ENCODE results near the gene TCAIM. TPM values are rescaled to one million over a fixed set of nuclear protein-coding genes. Genes with fewer than 3 reads are reported as not detected.

The TCAIM gene
- polyA plus RNA-seq, 4 donors: 10.5 to 42.1 (median 16.2) TPM

DNA sequence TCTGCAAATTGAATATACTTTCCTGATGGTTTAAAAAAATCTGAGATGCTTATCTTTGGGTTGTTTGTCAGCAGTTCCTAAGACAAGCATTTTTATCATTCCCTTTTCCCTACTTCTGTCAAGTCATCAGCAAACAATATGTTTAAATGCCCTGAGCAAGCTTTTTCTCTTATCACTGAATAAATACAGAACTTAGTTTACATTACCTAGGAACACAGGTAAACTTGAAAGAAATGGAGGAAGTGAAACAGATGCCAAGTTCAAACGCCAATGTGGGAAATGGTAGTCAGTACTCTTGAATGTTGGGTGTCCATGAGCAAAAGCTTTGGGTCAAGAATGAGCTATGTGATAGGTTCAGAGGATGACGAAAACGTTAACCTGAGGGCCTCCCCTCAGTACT is 17.2 kb upstream of the TCAIM start:
- Histone ChIP-seq H3K4me3 (ENCODE audit: low read depth in 1 of 3, low read length in 3 of 3) (no peak overlapping the region), H3K27ac (ENCODE audit: low read depth in 1 of 3, low read length in 2 of 3) (no peak overlapping the region), H3K36me3 (ENCODE audit: control insufficient read depth in 3 of 3, insufficient read depth in 2 of 3, low read depth in 1 of 3, low read length in 3 of 3) (no peaks in the 10 kb centered on the region), H3K4me1 (ENCODE audit: control insufficient read depth in 3 of 3, insufficient read depth in 2 of 3, low read depth in 1 of 3, low read length in 2 of 3) (no peaks in the 10 kb centered on the region), H3K27me3 (ENCODE audit: control insufficient read depth in 3 of 3, insufficient read depth in 3 of 3, low read length in 3 of 3) (no peaks in the 10 kb centered on the region), H3K9me3 (ENCODE audit: control insufficient read depth in 2 of 2, insufficient read depth in 1 of 2, low read depth in 1 of 2, low read length in 1 of 2) (no peaks in the 10 kb centered on the region)
- 40 to 50% (median 46%) methylated on average over 3 of the region's 3 CpGs for WGBS, 3 donors
- FAIRE-seq (no peak), DNase-seq (peak; percentile 13 to 16)

DNA sequence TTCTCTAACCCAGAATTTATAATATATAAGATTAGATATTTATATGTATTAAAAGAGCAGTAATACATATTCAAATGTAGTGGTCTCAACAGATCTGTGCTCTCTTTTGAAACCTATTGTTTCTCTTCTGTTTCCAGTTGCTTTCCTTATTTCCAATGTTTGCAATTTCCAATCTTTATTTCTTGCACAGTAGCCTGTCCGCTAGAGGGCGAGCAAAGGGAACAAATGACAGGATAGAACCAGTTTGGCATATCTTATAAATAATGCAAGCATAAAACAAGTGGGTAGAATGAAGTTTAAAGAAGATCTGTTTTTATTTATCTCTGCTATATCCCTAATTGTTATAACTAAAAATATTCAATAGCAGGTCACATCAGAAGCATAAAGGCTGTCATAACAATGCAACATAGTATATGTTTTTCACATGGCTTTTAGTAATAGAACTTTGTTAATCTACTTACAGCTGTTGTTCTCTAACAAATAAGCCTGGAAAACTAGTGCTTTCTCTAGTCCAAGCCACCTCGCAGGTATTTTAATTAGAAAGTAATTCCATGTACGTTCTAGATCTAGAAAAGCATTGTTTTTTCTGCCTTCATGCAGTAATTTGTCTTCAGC is 15.1 kb upstream of the TCAIM start:
- Histone ChIP-seq H3K27ac (ENCODE audit: low read depth in 1 of 3, low read length in 2 of 3) (no peak overlapping the region), H3K4me1 (ENCODE audit: control insufficient read depth in 3 of 3, insufficient read depth in 2 of 3, low read depth in 1 of 3, low read length in 2 of 3) (no peaks in the 10 kb centered on the region), H3K36me3 (ENCODE audit: control insufficient read depth in 3 of 3, insufficient read depth in 2 of 3, low read depth in 1 of 3, low read length in 3 of 3) (no peaks in the 10 kb centered on the region), H3K27me3 (ENCODE audit: control insufficient read depth in 3 of 3, insufficient read depth in 3 of 3, low read length in 3 of 3) (no peaks in the 10 kb centered on the region), H3K4me3 (ENCODE audit: low read depth in 1 of 3, low read length in 3 of 3) (no peak overlapping the region), H3K9me3 (ENCODE audit: control insufficient read depth in 2 of 2, insufficient read depth in 1 of 2, low read depth in 1 of 2, low read length in 1 of 2) (no peaks in the 10 kb centered on the region)
- DNase-seq: peak; percentile 75 to 80
- FAIRE-seq: peak; percentile 92
- WGBS, 3 donors: 5 to 6% (median 6%) methylated on average over 4 of the region's 4 CpGs

DNA sequence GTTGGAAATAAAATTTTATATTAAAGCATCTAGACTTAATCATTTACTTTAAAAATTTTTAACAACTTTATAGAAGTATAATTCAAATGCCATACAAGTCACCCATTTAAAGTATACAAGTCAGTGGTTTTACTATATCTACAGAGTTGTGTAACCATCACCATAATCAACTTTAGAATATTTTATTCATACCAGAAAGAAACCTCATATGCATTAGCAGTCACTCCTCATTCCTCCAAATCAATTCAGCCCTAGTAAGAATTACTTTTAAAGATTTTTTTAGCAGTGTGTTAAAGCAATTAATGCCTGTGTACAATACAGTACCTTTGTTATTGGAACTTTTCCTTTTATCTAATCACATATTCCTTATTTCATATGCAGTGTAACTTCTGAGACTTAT is 14.0 kb upstream of the TCAIM start:
- no peaks in the 10 kb centered on the region for H3K4me1 ChIP-seq (ENCODE audit: control insufficient read depth in 3 of 3, insufficient read depth in 2 of 3, low read depth in 1 of 3, low read length in 2 of 3)
- FAIRE-seq (no peak), DNase-seq (no peak)
- no peaks in the 10 kb centered on the region for H3K9me3 ChIP-seq (ENCODE audit: control insufficient read depth in 2 of 2, insufficient read depth in 1 of 2, low read depth in 1 of 2, low read length in 1 of 2)
- H3K27ac ChIP-seq (ENCODE audit: low read depth in 1 of 3, low read length in 2 of 3): no peak overlapping the region
- H3K36me3 ChIP-seq (ENCODE audit: control insufficient read depth in 3 of 3, insufficient read depth in 2 of 3, low read depth in 1 of 3, low read length in 3 of 3): no peaks in the 10 kb centered on the region
- no peak overlapping the region for H3K4me3 ChIP-seq (ENCODE audit: low read depth in 1 of 3, low read length in 3 of 3)
- no peaks in the 10 kb centered on the region for H3K27me3 ChIP-seq (ENCODE audit: control insufficient read depth in 3 of 3, insufficient read depth in 3 of 3, low read length in 3 of 3)

DNA sequence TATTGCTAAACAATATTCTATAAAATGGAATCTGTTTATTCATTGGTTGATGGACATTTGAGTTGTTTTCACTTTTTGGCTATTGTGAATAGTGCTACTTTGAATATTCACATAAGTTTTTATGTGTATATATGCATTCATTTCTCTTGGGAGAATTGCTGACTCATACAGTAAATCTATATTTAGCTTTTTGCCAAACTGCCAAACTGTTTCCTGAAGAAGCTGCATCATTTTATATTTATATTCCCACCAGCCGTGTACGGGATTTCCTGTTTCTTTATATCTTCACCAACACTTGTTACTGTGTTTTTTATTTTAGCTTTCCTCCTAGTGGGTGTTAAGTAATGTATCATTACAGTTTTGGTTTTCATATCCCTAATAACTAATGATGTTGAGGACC is 12.5 kb upstream of the TCAIM start:
- no peaks in the 10 kb centered on the region for H3K27me3 ChIP-seq (ENCODE audit: control insufficient read depth in 3 of 3, insufficient read depth in 3 of 3, low read length in 3 of 3)
- H3K36me3 ChIP-seq (ENCODE audit: control insufficient read depth in 3 of 3, insufficient read depth in 2 of 3, low read depth in 1 of 3, low read length in 3 of 3): no peaks in the 10 kb centered on the region
- DNase-seq: no peak
- H3K4me3 ChIP-seq (ENCODE audit: low read depth in 1 of 3, low read length in 3 of 3): no peak overlapping the region
- FAIRE-seq: no peak
- no peak overlapping the region for H3K27ac ChIP-seq (ENCODE audit: low read depth in 1 of 3, low read length in 2 of 3)
- no peaks in the 10 kb centered on the region for H3K4me1 ChIP-seq (ENCODE audit: control insufficient read depth in 3 of 3, insufficient read depth in 2 of 3, low read depth in 1 of 3, low read length in 2 of 3)
- H3K9me3 ChIP-seq (ENCODE audit: control insufficient read depth in 2 of 2, insufficient read depth in 1 of 2, low read depth in 1 of 2, low read length in 1 of 2): no peaks in the 10 kb centered on the region
- 55 to 80% (median 65%) methylated on average over 2 of the region's 2 CpGs for WGBS, 3 donors

DNA sequence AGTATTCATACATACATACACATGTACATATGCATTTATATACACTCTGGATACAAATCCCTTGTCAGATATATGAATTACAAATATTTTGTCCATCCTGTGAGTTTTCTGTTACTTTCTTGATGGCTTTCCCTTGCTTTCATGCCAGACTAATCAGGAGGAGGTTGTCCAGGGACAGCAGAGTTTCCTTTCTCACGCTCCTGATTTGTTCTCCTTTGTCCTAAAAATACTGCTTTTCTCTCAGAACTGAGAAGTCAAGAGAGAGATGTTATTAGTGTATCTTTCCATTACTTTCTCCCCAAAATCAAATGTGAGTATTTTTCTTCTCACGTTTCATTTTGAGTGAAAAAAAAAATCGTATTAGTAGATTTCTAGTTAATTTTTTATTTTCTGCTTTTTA is 12.1 kb upstream of the TCAIM start:
- DNase-seq: no peak
- H3K4me3 ChIP-seq (ENCODE audit: low read depth in 1 of 3, low read length in 3 of 3): no peak overlapping the region
- H3K4me1 ChIP-seq (ENCODE audit: control insufficient read depth in 3 of 3, insufficient read depth in 2 of 3, low read depth in 1 of 3, low read length in 2 of 3): no peaks in the 10 kb centered on the region
- no peaks in the 10 kb centered on the region for H3K27me3 ChIP-seq (ENCODE audit: control insufficient read depth in 3 of 3, insufficient read depth in 3 of 3, low read length in 3 of 3)
- WGBS, 3 donors: 82 to 87% (median 82%) methylated on average over 3 of the region's 3 CpGs
- H3K27ac ChIP-seq (ENCODE audit: low read depth in 1 of 3, low read length in 2 of 3): no peak overlapping the region
- no peak for FAIRE-seq
- no peaks in the 10 kb centered on the region for H3K36me3 ChIP-seq (ENCODE audit: control insufficient read depth in 3 of 3, insufficient read depth in 2 of 3, low read depth in 1 of 3, low read length in 3 of 3)
- no peaks in the 10 kb centered on the region for H3K9me3 ChIP-seq (ENCODE audit: control insufficient read depth in 2 of 2, insufficient read depth in 1 of 2, low read depth in 1 of 2, low read length in 1 of 2)

DNA sequence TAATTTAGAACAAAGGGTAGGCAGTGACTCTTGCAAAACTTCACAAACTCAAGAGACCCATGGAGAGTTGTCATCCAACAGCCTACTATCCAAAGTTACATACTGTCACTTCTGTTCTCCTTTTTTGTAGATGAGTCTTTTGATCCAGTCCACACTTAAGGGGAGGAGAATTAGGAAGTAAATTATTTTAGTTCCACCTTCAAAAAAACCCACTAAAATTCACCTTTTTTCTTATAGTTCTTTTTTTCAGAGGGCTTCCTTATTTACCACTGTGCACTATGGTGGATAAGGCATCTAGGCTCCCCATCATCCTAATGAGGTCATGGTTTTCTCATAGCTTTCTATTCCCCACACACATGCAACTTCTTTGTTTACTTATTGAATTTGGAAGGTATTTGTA is 8.6 kb upstream of the TCAIM start:
- no peaks in the 10 kb centered on the region for H3K9me3 ChIP-seq (ENCODE audit: control insufficient read depth in 2 of 2, insufficient read depth in 1 of 2, low read depth in 1 of 2, low read length in 1 of 2)
- H3K27ac ChIP-seq (ENCODE audit: low read depth in 1 of 3, low read length in 2 of 3): no peak overlapping the region
- no peak for DNase-seq
- no peak for FAIRE-seq
- no peak overlapping the region for H3K4me3 ChIP-seq (ENCODE audit: low read depth in 1 of 3, low read length in 3 of 3)
- no peaks in the 10 kb centered on the region for H3K36me3 ChIP-seq (ENCODE audit: control insufficient read depth in 3 of 3, insufficient read depth in 2 of 3, low read depth in 1 of 3, low read length in 3 of 3)
- no peaks in the 10 kb centered on the region for H3K4me1 ChIP-seq (ENCODE audit: control insufficient read depth in 3 of 3, insufficient read depth in 2 of 3, low read depth in 1 of 3, low read length in 2 of 3)
- H3K27me3 ChIP-seq (ENCODE audit: control insufficient read depth in 3 of 3, insufficient read depth in 3 of 3, low read length in 3 of 3): no peaks in the 10 kb centered on the region

DNA sequence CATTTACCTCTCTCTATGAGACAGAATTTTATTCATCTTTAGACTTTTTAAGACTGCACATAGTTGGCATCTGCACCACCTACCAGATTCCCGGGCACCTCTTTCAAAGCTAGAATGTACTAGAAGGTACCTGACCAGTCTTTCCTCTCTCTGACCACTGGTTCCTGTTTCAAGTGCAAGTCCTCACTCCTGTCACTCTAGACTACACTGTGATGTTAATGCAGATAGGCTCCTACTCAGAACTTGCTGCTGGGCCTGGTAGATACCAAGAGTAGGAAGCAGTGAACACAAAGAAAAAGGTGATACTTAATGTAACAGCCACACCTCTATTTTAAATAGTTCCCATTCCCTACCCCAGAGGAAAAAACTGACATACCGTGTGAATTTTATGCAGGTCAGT is 8.1 kb upstream of the TCAIM start:
- H3K4me1 ChIP-seq (ENCODE audit: control insufficient read depth in 3 of 3, insufficient read depth in 2 of 3, low read depth in 1 of 3, low read length in 2 of 3): no peaks in the 10 kb centered on the region
- H3K9me3 ChIP-seq (ENCODE audit: control insufficient read depth in 2 of 2, insufficient read depth in 1 of 2, low read depth in 1 of 2, low read length in 1 of 2): no peaks in the 10 kb centered on the region
- WGBS, 3 donors: 81 to 87% (median 86%) methylated on average over 2 of the region's 2 CpGs
- H3K27ac ChIP-seq (ENCODE audit: low read depth in 1 of 3, low read length in 2 of 3): no peak overlapping the region
- H3K36me3 ChIP-seq (ENCODE audit: control insufficient read depth in 3 of 3, insufficient read depth in 2 of 3, low read depth in 1 of 3, low read length in 3 of 3): no peaks in the 10 kb centered on the region
- no peaks in the 10 kb centered on the region for H3K27me3 ChIP-seq (ENCODE audit: control insufficient read depth in 3 of 3, insufficient read depth in 3 of 3, low read length in 3 of 3)
- FAIRE-seq (no peak), DNase-seq (no peak)
- no peak overlapping the region for H3K4me3 ChIP-seq (ENCODE audit: low read depth in 1 of 3, low read length in 3 of 3)

DNA sequence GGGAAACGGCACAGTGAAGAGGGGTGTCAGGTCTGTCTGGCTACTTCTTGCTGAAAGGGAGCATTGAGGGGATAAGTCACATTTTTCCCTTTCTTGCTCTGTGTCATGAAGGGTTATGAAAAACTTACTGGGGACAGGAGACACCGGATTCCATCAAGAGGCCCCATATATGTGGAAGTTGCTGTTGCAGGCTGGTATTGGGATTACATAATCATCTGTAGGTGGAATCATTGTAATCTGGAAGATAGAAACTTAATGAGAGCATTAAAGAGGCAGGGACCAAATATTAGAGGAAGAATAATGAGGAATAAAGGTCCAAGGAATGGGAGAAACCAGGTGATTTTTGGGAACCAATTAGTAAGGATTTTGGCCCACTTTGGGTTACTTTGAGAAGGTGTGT is 4.2 kb upstream of the TCAIM start:
- Histone ChIP-seq H3K4me3 (ENCODE audit: low read depth in 1 of 3, low read length in 3 of 3) (no peak overlapping the region), H3K36me3 (ENCODE audit: control insufficient read depth in 3 of 3, insufficient read depth in 2 of 3, low read depth in 1 of 3, low read length in 3 of 3) (no peaks in the 10 kb centered on the region), H3K27me3 (ENCODE audit: control insufficient read depth in 3 of 3, insufficient read depth in 3 of 3, low read length in 3 of 3) (no peaks in the 10 kb centered on the region), H3K27ac (ENCODE audit: low read depth in 1 of 3, low read length in 2 of 3) (no peak overlapping the region), H3K4me1 (ENCODE audit: control insufficient read depth in 3 of 3, insufficient read depth in 2 of 3, low read depth in 1 of 3, low read length in 2 of 3) (peaks cover 0 to 6% (median 3%) of the 10 kb centered on the region in 3 donors), H3K9me3 (ENCODE audit: control insufficient read depth in 2 of 2, insufficient read depth in 1 of 2, low read depth in 1 of 2, low read length in 1 of 2) (no peaks in the 10 kb centered on the region)
- 81 to 87% (median 85%) methylated on average over 2 of the region's 2 CpGs for WGBS, 3 donors
- FAIRE-seq: no peak
- DNase-seq: no peak

DNA sequence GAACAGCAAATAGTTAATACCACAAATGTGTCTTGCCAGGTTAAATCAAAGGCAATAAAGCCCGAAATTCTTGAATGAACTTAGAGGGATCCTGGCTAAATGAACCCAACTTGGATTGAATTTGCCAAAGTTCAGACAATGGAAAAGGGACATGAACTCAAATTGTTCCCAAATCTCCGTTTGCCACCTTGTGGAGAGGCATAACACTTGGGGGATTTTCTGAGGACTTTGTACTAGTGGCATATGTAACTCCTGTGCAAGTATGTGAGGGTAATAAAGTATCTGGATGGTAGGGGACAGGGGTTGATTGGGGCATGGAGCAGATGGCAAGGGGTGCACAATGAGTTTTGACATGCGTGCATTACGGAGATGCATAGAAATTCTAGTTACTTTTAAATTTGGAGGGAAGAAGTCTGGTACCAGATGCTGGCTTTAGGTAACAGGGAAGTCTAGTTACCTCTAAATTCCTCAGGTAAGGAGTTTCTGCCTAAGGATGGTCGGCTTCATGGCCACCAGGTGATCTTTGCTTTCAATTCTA is 1.2 kb upstream of the TCAIM start:
- 18 to 61% (median 42%) methylated on average over 5 of the region's 5 CpGs for WGBS, 3 donors
- Histone ChIP-seq H3K9me3 (ENCODE audit: control insufficient read depth in 2 of 2, insufficient read depth in 1 of 2, low read depth in 1 of 2, low read length in 1 of 2) (no peaks in the 10 kb centered on the region), H3K4me1 (ENCODE audit: control insufficient read depth in 3 of 3, insufficient read depth in 2 of 3, low read depth in 1 of 3, low read length in 2 of 3) (peaks cover 0 to 11% (median 8%) of the 10 kb centered on the region in 3 donors), H3K27ac (ENCODE audit: low read depth in 1 of 3, low read length in 2 of 3) (peak overlapping the region in 2 of 3 donors; percentile 93 to 97), H3K4me3 (ENCODE audit: low read depth in 1 of 3, low read length in 3 of 3) (peak overlapping the region in 2 of 3 donors; percentile 60 to 88), H3K36me3 (ENCODE audit: control insufficient read depth in 3 of 3, insufficient read depth in 2 of 3, low read depth in 1 of 3, low read length in 3 of 3) (no peaks in the 10 kb centered on the region), H3K27me3 (ENCODE audit: control insufficient read depth in 3 of 3, insufficient read depth in 3 of 3, low read length in 3 of 3) (no peaks in the 10 kb centered on the region)
- peak; percentile 26 to 76 for DNase-seq
- no peak for FAIRE-seq

Data from small intestine (tissue), 7 donors.